ENCODE data around the gene PLAAT1.

The PLAAT1 gene

DNA sequence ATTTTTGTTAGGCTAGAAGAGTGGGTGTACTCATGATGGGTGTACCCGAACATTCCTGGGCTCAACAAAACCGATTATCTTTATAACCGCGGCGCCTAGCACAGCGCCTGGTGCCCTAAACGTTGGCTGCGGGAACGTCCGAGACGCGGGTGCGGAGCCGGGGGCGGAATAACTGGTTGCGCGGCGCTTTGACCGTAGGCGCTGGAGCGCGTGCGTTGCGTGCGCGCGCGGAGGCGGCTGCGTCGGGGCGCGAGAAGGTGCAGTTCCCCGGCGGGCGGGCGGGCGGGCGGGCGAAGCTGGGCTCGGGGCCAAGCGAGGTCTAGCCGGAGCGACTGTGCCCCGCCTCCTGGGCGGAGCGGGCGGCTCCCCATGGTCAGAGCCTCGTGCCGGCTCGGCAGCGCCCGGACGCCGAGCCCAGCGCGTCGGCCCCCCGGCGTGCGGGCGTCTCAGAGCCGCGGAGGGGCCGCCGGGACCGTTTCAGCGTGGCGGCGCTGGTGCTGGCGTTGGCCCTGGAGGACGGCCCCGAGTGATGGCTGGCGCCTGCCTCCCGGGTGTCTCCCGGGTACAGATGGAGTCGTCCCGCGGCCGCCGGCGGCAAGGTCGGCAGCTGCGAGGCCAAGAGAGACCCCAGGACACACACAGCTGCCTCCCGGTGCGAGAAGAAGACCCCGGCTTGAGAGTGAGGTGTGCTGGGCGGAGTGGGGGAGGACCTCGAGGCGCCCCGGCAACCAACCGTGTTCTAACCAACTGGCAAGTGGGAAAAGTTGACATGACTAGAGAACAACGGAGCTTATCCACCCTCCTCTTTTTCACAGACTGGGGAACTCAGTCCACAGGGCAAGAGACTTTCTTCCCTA is at the start of gene PLAAT1:
Gene PLAAT1 (plus strand): TSS at position 373 of the 857 bp plus-strand sequence. CDS start 14,429 bp downstream, outside the sequence.
- DNase-seq (ENCODE audit: low spot score): peak; percentile 81

DNA sequence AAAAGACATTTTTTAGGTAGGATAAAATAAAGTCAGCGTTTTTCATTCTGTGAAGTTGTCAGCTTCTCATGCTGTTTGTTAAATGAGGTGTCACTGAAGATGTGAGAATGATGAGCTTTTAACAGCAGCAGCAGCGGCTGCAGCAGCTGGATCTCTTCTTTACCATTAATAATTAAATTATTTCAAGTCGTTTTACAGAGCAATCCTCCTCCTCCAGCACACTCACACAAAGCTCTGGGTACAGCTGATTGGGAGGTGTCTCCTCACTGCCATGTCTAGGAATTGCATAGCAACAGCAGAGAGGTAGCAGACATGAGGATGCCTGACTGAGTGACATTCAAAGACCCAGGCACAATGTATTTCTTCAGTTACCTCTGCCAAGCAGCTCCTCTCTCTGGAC is 46.7 kb upstream of the PLAAT1 start:
- DNase-seq (ENCODE audit: low spot score): no peak

DNA sequence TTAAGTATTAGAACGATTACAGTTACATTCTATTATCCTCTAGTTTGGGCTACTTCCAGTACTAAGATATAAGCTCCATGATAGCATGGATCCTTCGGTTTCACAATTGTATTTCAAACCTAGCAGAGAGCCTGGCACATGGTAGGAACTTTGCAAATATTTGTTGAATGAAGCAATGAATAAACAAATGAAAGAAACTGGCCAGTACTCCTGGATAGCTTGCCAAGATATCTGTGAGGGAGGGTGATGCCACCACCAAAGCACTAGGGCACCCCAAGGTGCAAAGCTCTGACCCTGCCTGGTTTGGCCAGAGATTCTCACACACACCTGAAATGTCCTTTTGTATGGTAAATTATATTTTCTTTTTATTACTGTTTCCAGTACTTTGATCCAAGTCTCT is 44.3 kb upstream of the PLAAT1 start:
- no peak for DNase-seq (ENCODE audit: low spot score)

DNA sequence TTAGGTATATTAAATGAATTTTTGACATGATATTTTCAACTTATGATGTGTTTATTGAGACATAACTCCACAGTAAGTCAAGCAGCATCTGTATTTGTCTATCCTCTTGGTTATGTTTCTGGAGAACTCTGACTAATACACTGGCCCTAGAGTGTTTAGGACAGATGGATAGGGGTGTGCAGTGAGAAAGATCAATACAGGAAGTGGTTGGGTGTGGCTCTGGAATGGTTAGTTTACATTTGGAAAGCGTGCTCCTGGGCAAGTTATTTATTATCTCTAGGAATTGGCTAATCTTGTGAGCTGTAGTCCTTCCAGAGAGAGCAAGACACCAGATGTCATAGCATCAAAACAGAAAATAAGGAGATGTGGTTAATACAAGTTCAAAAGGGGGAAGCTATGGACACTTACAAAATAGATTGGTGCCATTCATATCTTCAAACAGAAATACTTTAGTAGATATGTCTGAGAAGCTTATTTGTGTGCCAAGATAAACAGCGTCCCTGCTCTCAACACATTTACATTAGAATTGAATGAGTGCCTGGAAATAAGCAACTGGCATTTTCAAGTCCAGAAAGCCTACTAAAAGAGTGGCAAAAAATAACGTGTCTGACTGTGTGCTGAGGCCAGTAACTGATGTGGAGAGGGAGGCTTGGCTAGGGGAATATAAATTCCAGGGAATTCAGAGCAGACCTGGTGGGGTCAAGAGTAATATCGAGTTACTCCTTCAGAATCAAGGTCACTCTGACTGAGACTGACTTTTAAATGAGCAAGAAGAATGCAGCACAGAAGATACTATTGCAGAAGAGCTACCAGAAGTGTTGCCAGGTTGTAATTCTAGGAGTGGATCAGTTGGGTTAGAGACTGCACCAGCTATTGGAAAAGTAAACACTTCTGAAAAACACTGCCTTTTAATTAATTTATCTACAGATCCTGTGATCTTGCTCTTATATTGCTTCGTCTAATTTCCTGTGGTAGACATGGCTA is 33.4 kb upstream of the PLAAT1 start:
- no peak for DNase-seq (ENCODE audit: low spot score)

DNA sequence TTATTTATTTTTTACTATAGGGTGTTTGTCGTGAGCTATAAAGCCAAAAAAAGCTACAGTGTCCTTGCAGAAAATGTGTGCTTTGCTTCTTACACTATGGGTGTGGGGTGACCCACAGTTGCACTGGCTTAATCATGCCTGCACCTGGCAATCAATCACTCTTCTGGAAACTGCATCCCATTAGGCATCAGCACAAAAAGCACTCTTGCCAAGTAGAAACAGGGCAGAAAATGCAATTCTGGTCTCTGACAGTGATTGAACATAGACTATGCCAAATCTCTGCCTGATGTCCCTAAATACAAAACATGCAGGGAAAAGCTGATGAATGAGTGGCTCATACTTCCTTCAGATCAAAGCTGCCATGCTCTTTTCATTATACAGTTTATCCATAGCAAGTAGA is 30.4 kb upstream of the PLAAT1 start:
- no peak for DNase-seq (ENCODE audit: low spot score)

DNA sequence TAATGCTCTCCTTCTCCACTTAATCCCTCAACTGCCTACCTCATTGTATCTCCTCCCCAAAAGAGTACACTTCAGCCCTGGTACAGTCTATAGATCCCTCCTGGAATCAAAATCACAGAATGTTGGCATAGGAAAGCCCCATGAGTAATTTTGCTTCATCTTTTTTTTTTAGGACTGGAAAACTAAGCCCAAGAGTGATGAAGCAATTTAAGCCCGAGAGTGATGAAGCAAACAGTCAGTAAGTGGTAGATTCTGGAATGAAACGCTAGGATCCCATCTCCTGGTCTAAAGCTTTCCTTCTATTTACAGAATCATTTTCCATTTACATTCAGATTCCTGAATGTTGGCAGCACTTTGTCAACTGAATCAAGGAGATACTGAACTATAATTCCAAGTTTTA is 29.8 kb upstream of the PLAAT1 start:
- no peak for DNase-seq (ENCODE audit: low spot score)

DNA sequence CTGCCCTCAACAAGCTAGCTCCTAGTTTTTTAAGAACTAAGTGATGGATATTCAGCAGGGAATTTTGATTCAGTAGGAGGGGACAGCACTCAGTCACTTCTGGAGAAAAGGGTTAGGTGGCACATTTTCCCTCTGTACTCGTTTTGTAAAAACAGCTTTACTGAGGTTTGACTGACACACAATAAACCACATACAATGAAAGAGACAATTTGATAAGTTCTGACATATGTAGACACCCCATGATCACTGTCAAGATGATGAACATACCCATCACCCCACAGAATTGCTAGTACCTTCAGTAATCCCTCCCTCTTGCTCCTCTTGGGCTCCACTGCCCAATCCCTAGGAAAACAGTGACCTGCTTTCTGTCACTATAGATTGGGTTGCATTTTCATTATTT is 29.0 kb upstream of the PLAAT1 start:
- no peak for DNase-seq (ENCODE audit: low spot score)

DNA sequence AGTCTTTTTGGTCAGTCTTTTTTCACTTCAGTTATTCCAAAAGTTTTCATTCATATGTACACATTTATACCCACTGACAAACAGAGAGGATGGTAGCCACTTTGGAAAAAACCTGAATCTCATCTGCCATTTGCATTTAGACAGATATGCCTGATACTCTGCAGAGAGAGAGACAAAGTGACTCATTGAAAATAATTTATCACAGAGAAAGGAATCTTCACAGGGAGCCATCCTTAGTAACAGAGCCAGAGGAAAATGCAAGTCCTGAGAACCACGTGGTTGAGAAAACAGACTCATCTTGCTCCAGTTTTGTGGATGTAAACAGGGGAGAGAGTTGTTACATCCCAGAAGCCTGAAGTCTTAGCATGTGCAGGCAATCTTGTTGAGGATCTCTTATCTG is 28.2 kb upstream of the PLAAT1 start:
- DNase-seq (ENCODE audit: low spot score): no peak

DNA sequence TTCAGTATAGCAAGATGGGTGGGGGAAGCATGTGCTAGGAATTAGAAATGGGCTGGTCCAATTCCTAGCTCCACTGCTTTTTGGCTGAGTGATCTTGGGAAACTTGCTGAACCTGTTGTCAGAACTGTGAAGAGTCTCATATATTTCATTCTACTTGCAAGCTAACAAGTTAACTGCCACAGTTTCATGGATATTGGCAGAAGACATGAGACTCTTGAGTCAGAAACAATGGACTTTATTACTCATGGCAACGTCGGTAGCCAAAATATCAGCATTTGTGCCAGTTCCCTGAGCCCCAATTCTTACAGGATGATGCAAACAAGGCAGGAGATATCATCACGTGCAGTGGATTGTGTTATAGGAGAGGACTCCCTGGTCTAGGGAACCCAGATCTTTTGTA is 26.6 kb upstream of the PLAAT1 start:
- DNase-seq (ENCODE audit: low spot score): no peak

DNA sequence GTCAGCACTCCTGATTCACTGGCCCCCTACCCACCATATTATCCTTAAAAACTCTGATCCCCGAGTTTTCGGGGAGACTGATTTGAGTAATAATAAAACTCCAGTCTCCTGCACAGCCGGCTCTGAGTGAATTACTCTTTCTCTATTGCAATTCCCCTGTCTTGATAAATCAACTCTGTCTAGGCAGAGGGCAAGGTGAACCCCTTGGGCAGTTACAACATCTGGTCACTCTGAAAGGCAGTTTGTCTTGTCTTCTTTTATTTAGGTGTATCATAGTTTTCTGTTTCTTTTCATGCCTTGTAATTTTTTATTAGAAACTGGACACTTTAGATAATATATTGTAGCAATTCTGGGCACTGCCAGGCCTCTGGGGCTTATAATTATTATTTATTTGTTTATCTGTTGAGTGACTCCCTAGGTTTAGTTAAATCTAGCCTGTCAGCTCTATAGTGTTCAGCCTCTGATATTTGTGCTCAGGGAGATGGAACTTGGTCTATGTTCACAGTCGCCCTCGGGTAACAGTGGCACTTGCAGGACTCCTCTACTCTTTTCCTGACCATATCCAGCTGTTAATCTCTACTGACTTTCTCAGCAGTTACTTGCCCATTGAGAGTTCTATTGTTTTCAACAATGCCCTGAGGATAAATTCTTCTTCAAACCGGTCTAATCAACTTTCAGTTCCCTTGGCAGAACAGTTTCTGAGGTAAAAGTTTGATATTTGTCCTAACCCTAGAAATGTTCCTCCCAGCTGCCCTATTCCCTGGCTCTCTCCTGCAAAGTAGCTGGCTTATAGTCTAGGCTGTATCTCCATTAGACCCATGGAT is 15.5 kb upstream of the PLAAT1 start:
- no peak for DNase-seq (ENCODE audit: low spot score)

DNA sequence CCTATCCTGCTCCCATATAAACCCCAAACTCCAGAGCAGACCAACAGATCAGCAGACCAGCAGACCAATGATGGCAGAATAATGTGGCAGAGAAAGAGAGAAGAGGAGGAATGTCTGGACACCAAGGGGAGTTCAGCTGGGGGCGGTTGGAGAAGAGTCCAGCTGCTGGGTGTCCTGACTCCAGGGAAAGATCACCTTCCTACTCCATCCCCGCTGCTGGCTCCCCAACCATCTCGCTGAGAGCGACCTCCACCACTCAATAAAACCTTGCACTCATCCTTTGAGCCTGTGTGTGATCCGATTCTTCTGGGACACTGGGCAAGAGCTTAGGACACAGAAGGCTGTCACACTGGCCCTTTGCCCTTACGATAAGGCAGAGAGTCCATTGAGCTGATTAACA is 12.8 kb upstream of the PLAAT1 start:
- DNase-seq (ENCODE audit: low spot score): no peak

DNA sequence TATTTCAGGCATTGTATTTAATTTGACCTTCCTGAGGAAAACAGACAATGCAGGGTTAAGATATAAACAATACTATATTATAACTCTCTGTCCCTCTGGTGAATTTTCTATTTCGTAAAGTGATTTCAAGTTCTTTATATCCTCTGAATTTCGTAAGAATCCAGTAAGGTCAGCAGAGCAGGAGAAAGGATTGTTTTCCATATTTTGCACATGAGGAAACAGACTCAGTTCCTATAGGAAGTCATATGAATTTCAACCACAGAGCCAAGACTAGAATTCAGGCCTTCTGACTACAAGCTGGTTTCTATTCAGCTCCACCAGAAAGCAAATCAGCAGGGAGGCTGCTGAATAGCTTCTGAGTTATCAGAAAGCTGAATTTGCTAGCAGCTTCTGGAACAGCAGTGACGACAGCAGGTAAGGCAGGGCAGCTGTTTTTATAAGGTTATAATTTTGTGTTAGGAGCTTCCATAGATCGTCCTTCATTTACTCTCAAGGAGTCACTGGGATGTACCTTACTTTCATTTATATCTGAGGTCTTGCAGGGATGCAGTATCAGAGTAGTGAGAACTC is 11.1 kb upstream of the PLAAT1 start:
- DNase-seq (ENCODE audit: low spot score): no peak

DNA sequence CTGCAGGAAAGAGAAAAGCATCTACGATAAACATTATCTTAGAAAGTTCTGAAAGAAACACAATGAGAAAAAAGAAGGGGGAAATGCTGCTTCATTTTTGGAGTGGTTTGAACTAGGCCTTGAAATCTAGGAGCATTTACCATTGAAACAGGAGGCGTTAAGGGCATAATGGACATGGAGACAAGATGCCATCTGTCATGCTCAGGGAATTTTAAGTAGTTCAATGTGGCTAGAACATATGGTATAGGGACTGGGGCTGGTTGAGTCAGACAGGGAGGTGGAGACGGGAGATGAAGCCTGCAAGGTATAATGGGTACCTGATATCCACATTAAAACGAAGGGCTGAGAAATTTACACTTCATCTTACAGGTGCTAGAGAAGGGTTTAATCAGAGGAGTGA is 10.4 kb upstream of the PLAAT1 start:
- DNase-seq (ENCODE audit: low spot score): no peak

DNA sequence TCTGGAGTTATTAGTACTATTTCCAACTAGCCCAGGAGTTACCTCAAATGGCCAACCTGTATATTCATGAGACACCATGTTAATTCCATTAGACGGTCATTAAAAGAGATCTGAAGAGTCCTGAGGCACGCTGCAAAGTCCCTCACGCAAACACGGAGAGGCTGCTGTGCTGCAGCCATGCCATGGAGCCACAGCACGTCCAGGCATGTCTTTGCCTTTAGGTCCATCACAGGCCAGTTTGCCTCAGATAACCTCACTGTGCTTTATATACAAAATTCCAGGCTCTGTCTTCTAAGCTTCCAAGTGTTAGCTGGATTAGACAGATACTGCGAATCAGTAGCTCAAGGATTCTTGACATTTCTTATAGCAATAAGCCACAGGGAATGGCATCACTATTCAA is 9.8 kb upstream of the PLAAT1 start:
- DNase-seq (ENCODE audit: low spot score): no peak

DNA sequence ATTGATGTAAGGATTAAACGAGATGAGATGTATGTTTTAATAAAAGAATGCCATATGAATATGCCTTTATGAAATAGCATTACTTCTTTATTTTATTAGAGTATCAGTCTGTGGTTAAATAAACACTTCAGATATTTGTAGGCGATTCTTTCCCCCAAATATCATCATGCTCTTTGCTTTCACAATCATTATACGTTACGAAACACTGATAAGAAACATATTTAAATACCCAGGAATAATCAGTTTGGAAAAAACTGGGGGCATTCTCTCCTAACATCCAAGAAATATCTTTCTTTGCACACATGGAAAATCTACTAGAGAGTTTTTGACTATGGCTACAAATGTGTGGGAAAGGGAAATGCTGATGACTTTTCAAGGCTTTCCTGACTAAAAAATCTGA is 4.4 kb upstream of the PLAAT1 start:
- no peak for DNase-seq (ENCODE audit: low spot score)

DNA sequence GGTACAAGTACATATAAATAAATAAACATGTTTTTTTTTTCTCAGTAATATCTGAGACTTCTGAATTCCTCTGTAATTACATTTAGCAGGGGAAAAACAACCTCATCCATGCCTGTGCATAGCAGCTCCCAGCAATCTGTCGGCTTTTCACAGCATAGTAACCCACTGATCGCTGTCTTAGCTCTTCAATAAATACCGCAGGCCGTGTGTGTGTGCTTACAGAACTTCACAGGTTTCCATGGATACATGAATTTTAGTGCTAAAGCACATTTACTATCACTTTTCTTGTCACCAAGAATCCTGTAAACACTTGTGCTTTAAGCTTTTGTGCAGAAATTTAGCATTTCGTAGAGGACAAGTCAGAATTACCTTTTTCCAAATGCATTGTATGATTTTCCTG is 4.0 kb upstream of the PLAAT1 start:
- DNase-seq (ENCODE audit: low spot score): no peak

DNA sequence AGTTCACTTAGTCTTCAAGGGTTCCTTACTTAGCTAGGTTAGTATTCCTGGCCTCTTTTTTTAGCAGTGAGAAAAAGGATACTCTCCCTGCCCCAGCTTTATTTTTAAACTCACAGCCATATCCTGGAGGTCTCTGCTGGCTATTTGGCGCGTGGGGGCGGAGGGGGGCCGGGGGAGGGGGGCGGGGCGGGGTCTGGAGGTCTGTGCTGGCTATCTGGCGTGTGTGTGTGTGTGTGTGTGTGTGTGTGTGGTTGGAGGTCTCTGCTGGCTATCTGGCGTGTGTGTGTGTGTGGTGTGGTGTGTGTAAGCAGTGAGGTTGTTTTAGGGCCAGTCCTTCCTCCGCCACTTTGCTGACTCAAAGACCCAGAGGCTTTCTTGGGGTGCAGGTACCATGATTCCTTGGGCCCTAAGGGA is 579 bp upstream of the PLAAT1 start:
- no peak for DNase-seq (ENCODE audit: low spot score)

DNA sequence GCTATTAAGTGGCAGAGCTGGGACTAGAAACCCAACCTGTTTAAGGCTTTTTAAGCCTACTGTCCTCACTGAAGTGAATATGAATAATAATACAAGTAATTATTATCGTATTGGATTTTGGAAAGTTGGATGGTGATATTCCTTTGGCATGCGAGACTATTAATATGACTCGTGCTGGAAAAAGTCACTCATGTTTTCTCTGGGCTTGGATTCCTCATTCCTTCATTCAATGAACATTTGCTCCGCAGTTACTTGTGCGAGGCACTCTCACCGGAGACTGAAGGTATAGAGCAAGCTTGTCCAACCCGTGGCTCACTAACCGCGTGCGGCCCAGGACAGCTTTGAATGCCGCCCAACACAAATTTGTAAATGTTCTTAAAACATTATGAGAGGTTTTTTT is 694 bp downstream of the PLAAT1 start:
- DNase-seq (ENCODE audit: low spot score): no peak

DNA sequence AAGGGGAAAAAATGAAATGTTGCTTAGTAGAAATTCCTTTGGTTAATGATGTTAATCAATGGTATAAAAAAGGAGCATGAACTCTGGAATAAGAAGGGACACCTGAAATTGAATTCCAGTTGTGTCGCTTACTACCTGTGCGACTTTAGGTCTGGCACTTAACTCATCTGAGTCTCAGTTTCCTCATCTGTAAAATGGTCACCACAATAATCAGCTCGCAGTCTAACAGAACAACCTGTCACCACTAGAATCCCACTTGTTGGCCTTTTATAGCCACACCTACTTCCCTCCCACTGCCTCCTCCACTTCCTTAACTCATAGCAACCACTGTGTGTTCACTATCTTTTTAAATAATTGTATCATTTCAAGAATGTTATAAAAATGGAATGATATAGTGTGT is 2.5 kb downstream of the PLAAT1 start:
- DNase-seq (ENCODE audit: low spot score): no peak

DNA sequence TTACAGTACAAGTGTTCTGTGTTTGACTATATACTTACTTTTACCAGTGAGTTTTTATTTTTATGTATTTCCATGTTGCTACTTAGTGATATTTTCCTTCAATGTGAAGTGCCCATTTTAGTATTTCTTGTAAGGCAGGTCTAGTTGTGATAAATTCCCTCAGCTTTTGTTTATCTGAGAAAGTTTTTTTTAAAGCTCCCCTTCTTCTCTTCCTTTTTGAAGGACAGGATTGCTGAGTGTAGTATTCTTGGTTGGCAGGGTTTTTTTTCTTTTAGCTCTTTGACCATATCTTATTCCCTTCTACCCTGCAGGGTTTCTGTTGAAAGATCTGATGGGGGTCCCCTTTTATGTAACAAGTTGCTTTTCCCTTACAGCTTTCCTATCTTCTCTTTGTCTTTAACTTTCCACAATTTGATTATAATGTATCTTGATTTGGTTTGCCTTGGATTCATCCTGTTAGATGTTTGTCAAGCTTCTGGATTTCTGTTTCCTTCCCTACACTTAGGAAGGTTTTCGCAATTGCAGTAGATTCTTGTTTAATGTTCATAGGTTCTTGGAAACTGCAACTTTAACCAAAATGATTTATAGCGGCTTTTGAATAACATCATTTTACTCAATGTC is 7.9 kb downstream of the PLAAT1 start:
- no peak for DNase-seq (ENCODE audit: low spot score)

DNA sequence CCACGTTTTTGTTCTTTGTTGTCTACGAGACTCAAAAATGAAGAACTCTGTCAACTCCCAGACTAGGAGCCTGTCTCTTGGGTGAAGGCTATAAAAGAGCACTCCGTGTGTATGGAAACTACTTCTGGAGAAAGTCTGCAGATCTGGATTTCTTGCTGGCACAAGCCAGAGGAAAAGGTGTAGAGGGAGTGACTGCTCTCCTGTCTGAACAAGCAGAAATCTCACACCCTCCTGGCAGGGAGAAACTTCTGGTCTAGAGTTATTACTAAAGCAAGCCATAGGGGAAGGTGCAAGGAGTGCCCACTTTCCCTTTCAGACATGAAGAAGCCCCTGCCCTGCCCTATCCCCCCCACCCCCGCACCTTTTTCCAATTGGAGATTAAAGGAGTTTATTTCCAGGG is 9.5 kb downstream of the PLAAT1 start:
- no peak for DNase-seq (ENCODE audit: low spot score)
